CD14-positive monocyte (primary cell): Measurements from ENCODE around the gene SEC24A. TPM values are rescaled to one million over a fixed set of nuclear protein-coding genes. Genes with fewer than 3 reads are reported as not detected.

Experiments used
- DNase-seq, 3 donors: peaks; one replicate each; pipeline ENCODE4 v3.0.0-alpha.2; 2011 to 2022
- H2AFZ ChIP-seq: 2 replicates; pipeline ENCODE4 v1.6.0; 2012; ENCODE audit warnings: mild to moderate bottlenecking, low read depth, low read length, inconsistent platforms; ENCODE audit not compliant: insufficient read depth, poor library complexity, severe bottlenecking
- H3K27ac ChIP-seq, 2 donors: 1 replicate in 1 of 2; 2 replicates in 1 of 2; pipeline ENCODE4 v1.5.1; 2012 to 2013; ENCODE audit warnings: low read length in 2 of 2, control low read depth in 1 of 2, inconsistent platforms in 1 of 2, low read depth in 1 of 2, mild to moderate bottlenecking in 1 of 2
- H3K27me3 ChIP-seq, 2 donors: one replicate each; pipeline versions ENCODE4 v1.6.0 to v1.6.1; 2011 to 2013; ENCODE audit warnings: low read length in 2 of 2; ENCODE audit not compliant: control insufficient read depth in 2 of 2, insufficient read depth in 2 of 2
- H3K36me3 ChIP-seq, 2 donors: replicated peaks in 1 of 2; 1 replicate in 1 of 2; 2 replicates in 1 of 2; pipeline versions ENCODE4 v1.5.1 to v1.6.1; 2012 to 2013; ENCODE audit warnings: low read length in 2 of 2, control low read depth in 1 of 2, inconsistent platforms in 1 of 2, mild to moderate bottlenecking in 1 of 2; ENCODE audit not compliant: insufficient read depth in 2 of 2, control insufficient read depth in 1 of 2
- H3K4me1 ChIP-seq, 2 donors: 1 replicate in 1 of 2; 2 replicates in 1 of 2; pipeline versions ENCODE4 v1.5.1 to v1.6.1; 2012 to 2013; ENCODE audit warnings: low read length in 2 of 2, control low read depth in 1 of 2, inconsistent platforms in 1 of 2, mild to moderate bottlenecking in 1 of 2, moderate library complexity in 1 of 2; ENCODE audit not compliant: insufficient read depth in 2 of 2, control insufficient read depth in 1 of 2
- H3K4me2 ChIP-seq: replicated peaks from 2 replicates; pipeline ENCODE3; 2012; ENCODE audit warnings: low read length, moderate library complexity, mild to moderate bottlenecking; ENCODE audit not compliant: poor library complexity, severe bottlenecking; ENCODE audit errors: extremely low read depth
- H3K4me3 ChIP-seq, 3 experiments: fragments of 200-600 bp in 1 of 3; sonication (generic) in 1 of 3; replicated peaks in 1 of 3; 1 replicate in 2 of 3; 2 replicates in 1 of 3; pipeline ENCODE4 v1.5.1; 2011 to 2013; ENCODE audit warnings: low read length in 3 of 3, mild to moderate bottlenecking in 3 of 3, control low read depth in 2 of 3, low read depth in 2 of 3, inconsistent platforms in 1 of 3, moderate library complexity in 1 of 3
- H3K79me2 ChIP-seq: 2 replicates; pipeline ENCODE4 v1.6.0; 2012; ENCODE audit warnings: mild to moderate bottlenecking, control low read depth, inconsistent platforms, low read length, moderate library complexity; ENCODE audit not compliant: insufficient read depth
- H3K9ac ChIP-seq: 2 replicates; pipeline ENCODE4 v1.6.0; 2017; ENCODE audit warnings: low read length, mild to moderate bottlenecking; ENCODE audit not compliant: insufficient read depth, poor library complexity, severe bottlenecking
- H3K9me3 ChIP-seq, 2 donors: replicated peaks in 1 of 2; 1 replicate in 1 of 2; 2 replicates in 1 of 2; pipeline versions ENCODE4 v1.5.1 to v1.6.1; 2012 to 2013; ENCODE audit warnings: low read length in 2 of 2, control low read depth in 1 of 2; ENCODE audit not compliant: control insufficient read depth in 1 of 2, insufficient read depth in 1 of 2
- H4K20me1 ChIP-seq: 2 replicates; pipeline ENCODE4 v1.6.0; 2012; ENCODE audit warnings: mild to moderate bottlenecking, low read length, control low read depth, moderate library complexity; ENCODE audit not compliant: insufficient read depth
- H3K27ac Mint-ChIP-seq, 7 donors: one replicate each; pipeline ENCODE4 v1.8.0; 2020; ENCODE audit warnings: mild to moderate bottlenecking in 7 of 7, mixed read lengths in 7 of 7, moderate library complexity in 6 of 7, inconsistent platforms in 2 of 7
- H3K27me3 Mint-ChIP-seq, 3 donors: one replicate each; pipeline ENCODE4 v1.8.0; 2021 to 2022; ENCODE audit warnings: low read depth in 3 of 3, mild to moderate bottlenecking in 3 of 3, mixed read lengths in 3 of 3, moderate library complexity in 3 of 3, inconsistent platforms in 1 of 3
- H3K36me3 Mint-ChIP-seq, 2 donors: one replicate each; pipeline ENCODE4 v1.8.0; 2020; ENCODE audit warnings: mixed read lengths in 2 of 2, inconsistent platforms in 1 of 2, mild to moderate bottlenecking in 1 of 2
- H3K4me1 Mint-ChIP-seq: one replicate; pipeline ENCODE4 v1.8.0; 2020; ENCODE audit warnings: mild to moderate bottlenecking, mixed read lengths
- H3K4me3 Mint-ChIP-seq, 2 donors: one replicate each; pipeline ENCODE4 v1.8.0; 2020; ENCODE audit warnings: mild to moderate bottlenecking in 2 of 2, mixed read lengths in 2 of 2, moderate library complexity in 1 of 2
- H3K9me3 Mint-ChIP-seq, 7 donors: one replicate each; pipeline ENCODE4 v1.8.0; 2020 to 2022; ENCODE audit warnings: mixed read lengths in 7 of 7, mild to moderate bottlenecking in 6 of 7, moderate library complexity in 6 of 7, inconsistent platforms in 2 of 7
- CTCF ChIP-seq: fragments of 200-600 bp; IDR thresholded peaks from one replicate; pipeline ENCODE4 v1.8.0; 2022; ENCODE audit warnings: antibody characterized with exemption, mild to moderate bottlenecking
- WGBS: methylation state at CpG from one replicate; pipeline ENCODE4 v1.1.5; 2013; ENCODE audit warnings: missing lambda C conversion rate; ENCODE audit not compliant: insufficient coverage; 5-methylcytosine and 5-hydroxymethylcytosine counted together
- intact Hi-C, 2 donors: fragments of 100-400 bp; cut with micrococcal nuclease; formaldehyde crosslinking; loops; one replicate each; pipeline versions ENCODE4 v1.15.0 to v1.15.1; 2023
- polyA plus RNA-seq, 3 donors: library from polyadenylated mRNA; depleted of rRNA in 1 of 3; unstranded in 2 of 3; stranded (reverse) in 1 of 3; fragments of 300-500 nt in 2 of 3; fragments of >200 nt in 1 of 3; fragmentation: Illumina TruSeq in 2 of 3; gene quantifications; 1 replicate in 2 of 3; 2 replicates in 1 of 3; pipeline ENCODE4 v1.2.3, GENCODE V29; 2012 to 2021

SEC24A gene
- polyA plus RNA-seq, 3 donors, result 4.9 to 8.5 (median 7.7) TPM

GRCh38 chr5:134708301-134708700 is 59.7 kb downstream of the SEC24A start:
- Histone ChIP-seq H4K20me1 (no peaks in the 10 kb centered on the region), H3K4me1 (no peaks in the 10 kb centered on the region), H3K27me3 (no peaks in the 10 kb centered on the region), H3K9ac (no peak overlapping the region), H3K9me3 (no peaks in the 10 kb centered on the region), H3K4me2 (no peak overlapping the region), H2AFZ (no peak overlapping the region), H3K27ac (no peak overlapping the region), H3K4me3 (no peak overlapping the region), H3K79me2 (no peaks in the 10 kb centered on the region), H3K36me3 (peaks cover 78 to 82% of the 10 kb centered on the region in 2 donors)
- Mint-ChIP-seq H3K36me3 (peaks cover 61 to 84% of the 10 kb centered on the region in 2 donors), H3K9me3 (no peaks in the 10 kb centered on the region), H3K27me3 (no peaks in the 10 kb centered on the region), H3K4me3 (no peak overlapping the region), H3K4me1 (no peaks in the 10 kb centered on the region), H3K27ac (peak overlapping the region in 1 of 7 donors; percentile 10)
- no CpG with 5 or more reads among the region's 1 CpG for WGBS
- no peak for DNase-seq
- TF ChIP-seq CTCF, result no peak
- intact Hi-C loops, result no loop called here

GRCh38 chr5:134714120-134714519 is 65.5 kb downstream of the SEC24A start:
- Mint-ChIP-seq H3K27me3 (no peaks in the 10 kb centered on the region), H3K4me1 (no peaks in the 10 kb centered on the region), H3K36me3 (peaks cover 59 to 87% of the 10 kb centered on the region in 2 donors), H3K4me3 (no peak overlapping the region), H3K27ac (no peak overlapping the region), H3K9me3 (no peaks in the 10 kb centered on the region)
- Histone ChIP-seq H3K27ac (no peak overlapping the region), H3K4me3 (no peak overlapping the region), H4K20me1 (no peaks in the 10 kb centered on the region), H3K79me2 (no peaks in the 10 kb centered on the region), H3K4me2 (no peak overlapping the region), H3K27me3 (no peaks in the 10 kb centered on the region), H3K4me1 (no peaks in the 10 kb centered on the region), H3K9ac (no peak overlapping the region), H3K36me3 (peaks cover 76 to 86% of the 10 kb centered on the region in 2 donors), H2AFZ (no peak overlapping the region), H3K9me3 (no peaks in the 10 kb centered on the region)
- no peak for DNase-seq
- TF ChIP-seq CTCF, result no peak
- WGBS, result no CpG with 5 or more reads among the region's 5 CpGs
- intact Hi-C loops, result no loop called here
